ENCODE data around the gene PRM2. TPM values are rescaled to one million over a fixed set of nuclear protein-coding genes. Genes with fewer than 3 reads are reported as not detected.

Gene PRM2
- total and polyA plus RNA-seq, 2 donors (not counting 3 experiments of a cell fraction or from before 2014, with no cell fraction given) = not detected

DNA sequence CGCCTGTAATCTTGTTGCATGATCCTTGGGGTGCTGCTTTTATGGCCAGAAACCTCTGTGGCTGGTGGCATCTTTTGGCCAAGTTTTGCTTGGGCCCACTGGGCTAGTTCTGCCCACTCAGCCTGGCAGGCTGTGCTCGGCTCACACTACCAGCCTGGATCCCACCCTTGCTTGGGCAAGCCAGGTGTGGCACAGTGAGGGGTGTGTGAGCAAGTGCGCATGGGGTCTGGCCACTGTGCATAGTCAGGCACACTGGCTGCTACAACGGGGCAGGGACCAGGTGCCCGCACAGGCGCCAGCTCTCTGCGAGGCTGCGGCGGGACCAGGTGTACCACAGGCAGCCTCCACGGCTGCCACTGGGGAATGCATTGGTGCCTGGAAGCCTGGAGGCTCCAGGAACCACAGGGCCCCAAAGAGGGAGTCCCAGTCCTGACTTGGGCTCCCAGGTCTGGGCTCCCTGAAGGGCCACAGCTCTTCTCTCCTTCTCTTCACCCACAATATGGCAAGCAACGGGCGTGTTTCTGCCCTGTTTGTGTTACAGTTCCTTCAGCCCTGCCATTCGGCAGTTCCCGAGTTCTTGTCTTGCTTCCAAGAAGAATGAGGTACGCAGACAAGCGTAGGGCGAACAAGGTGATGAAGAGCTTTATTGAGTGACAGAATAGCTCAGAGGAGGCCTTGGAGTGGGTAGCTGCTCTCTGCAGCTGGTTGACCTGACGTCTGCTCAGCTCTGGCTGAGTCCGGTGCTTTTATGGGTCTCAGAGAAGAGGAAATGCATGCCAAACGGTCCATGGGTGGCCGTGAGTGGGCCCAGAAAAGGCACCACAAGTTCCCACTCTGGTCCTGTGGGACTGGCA lies 31.6 kb upstream of the PRM2 start:
- Histone ChIP-seq H3K27me3 (ENCODE audit: control insufficient read depth in 2 of 2, insufficient read depth in 2 of 2, low read length in 2 of 2) (no peaks in the 10 kb centered on the region), H3K36me3 (ENCODE audit: control insufficient read depth in 2 of 2, extremely low read depth in 1 of 2, insufficient read depth in 2 of 2, low read length in 2 of 2) (no peaks in the 10 kb centered on the region), H3K9me3 (replicated peaks; ENCODE audit: control insufficient read depth, insufficient read depth, low read length) (no peaks in the 10 kb centered on the region), H3K4me1 (ENCODE audit: control insufficient read depth, extremely low read depth, insufficient read depth, low read length) (no peaks in the 10 kb centered on the region), H3K4me2 (ENCODE audit: insufficient read depth, low read length) (no peak overlapping the region), H3K9me1 (replicated peaks; ENCODE audit: control insufficient read depth, extremely low read depth, insufficient read depth, low read length) (no peaks in the 10 kb centered on the region), H3K4me3 (replicated peaks in 1 of 3; ENCODE audit: insufficient read depth in 1 of 3, low read depth in 1 of 3, low read length in 3 of 3) (no peak overlapping the region), H4K20me1 (replicated peaks; ENCODE audit: control insufficient read depth, extremely low read depth, insufficient read depth, low read length) (no peaks in the 10 kb centered on the region), H3K27ac (ENCODE audit: insufficient read depth, low read depth, low read length) (no peak overlapping the region), H2AFZ (ENCODE audit: low read depth, low read length) (no peak overlapping the region), H3K9ac (replicated peaks; ENCODE audit: extremely low read depth, insufficient read depth, low read length) (no peak overlapping the region), H3K79me2 (ENCODE audit: control insufficient read depth, insufficient read depth, low read length) (no peaks in the 10 kb centered on the region)
- DNase-seq (ENCODE audit: low read depth, low spot score) = no peak
- FAIRE-seq = no peak
- TF ChIP-seq EZH2 (IDR thresholded peaks at IDR 0.05; ENCODE audit: borderline replicate concordance, low read depth, low read length, severe bottlenecking) (no peak), POLR2AphosphoS5 (IDR thresholded peaks at IDR 0.05; ENCODE audit: insufficient read depth, low read depth, low read length) (no peak), MYC (IDR thresholded peaks at IDR 0.05; ENCODE audit: low read depth, low read length) (no peak), GATA2 (IDR thresholded peaks at IDR 0.05; ENCODE audit: insufficient read depth, insufficient read length, low read depth, low read length) (no peak), FOS (IDR thresholded peaks at IDR 0.05; ENCODE audit: borderline replicate concordance, insufficient read depth, low read length) (no peak), JUN (IDR thresholded peaks at IDR 0.05; ENCODE audit: borderline replicate concordance, insufficient read depth, insufficient read length, low read depth) (no peak), POLR2A (IDR thresholded peaks at IDR 0.05; ENCODE audit: low read depth, low read length) (no peak)
- TF ChIP-seq, protein P1, sequence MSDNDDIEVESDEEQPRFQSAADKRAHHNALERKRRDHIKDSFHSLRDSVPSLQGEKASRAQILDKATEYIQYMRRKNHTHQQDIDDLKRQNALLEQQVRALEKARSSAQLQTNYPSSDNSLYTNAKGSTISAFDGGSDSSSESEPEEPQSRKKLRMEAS (IDR thresholded peaks at IDR 0.05; ENCODE audit: insufficient read depth, insufficient read length) = no peak
- TF ChIP-seq, protein P2, sequence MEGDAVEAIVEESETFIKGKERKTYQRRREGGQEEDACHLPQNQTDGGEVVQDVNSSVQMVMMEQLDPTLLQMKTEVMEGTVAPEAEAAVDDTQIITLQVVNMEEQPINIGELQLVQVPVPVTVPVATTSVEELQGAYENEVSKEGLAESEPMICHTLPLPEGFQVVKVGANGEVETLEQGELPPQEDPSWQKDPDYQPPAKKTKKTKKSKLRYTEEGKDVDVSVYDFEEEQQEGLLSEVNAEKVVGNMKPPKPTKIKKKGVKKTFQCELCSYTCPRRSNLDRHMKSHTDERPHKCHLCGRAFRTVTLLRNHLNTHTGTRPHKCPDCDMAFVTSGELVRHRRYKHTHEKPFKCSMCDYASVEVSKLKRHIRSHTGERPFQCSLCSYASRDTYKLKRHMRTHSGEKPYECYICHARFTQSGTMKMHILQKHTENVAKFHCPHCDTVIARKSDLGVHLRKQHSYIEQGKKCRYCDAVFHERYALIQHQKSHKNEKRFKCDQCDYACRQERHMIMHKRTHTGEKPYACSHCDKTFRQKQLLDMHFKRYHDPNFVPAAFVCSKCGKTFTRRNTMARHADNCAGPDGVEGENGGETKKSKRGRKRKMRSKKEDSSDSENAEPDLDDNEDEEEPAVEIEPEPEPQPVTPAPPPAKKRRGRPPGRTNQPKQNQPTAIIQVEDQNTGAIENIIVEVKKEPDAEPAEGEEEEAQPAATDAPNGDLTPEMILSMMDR (IDR thresholded peaks at IDR 0.05; ENCODE audit: extremely low read depth in 1 of 2, insufficient read depth in 1 of 2, low read depth in 1 of 2, low read length in 2 of 2) = no peak
- ChIA-PET POLR2A (no interaction called here), CTCF (no interaction called here)
- dilution Hi-C loops (cut with MboI; ENCODE audit: extremely low pct_ligation_motif_present, low sequenced_read_pairs) (no loop called here), intact Hi-C loops (cut with micrococcal nuclease) (no loop called here)
- BruUV-seq (replicated peaks) = no TSS peak

All from endothelial cell of umbilical vein (primary cell).